Neutrophil (primary cell): ENCODE measurements around the gene MEGF6.

Experiments
- H3K27ac ChIP-seq: fragments of 200-600 bp; sonication (generic); 2 replicates; pipeline ENCODE4 v1.5.1; 2016; ENCODE audit warnings: mild to moderate bottlenecking, moderate library complexity
- H3K27me3 ChIP-seq: fragments of 200-600 bp; sonication (generic); 2 replicates; pipeline ENCODE4 v1.6.0; 2016; ENCODE audit warnings: mild to moderate bottlenecking
- H3K36me3 ChIP-seq: fragments of 200-600 bp; sonication (generic); 2 replicates; pipeline ENCODE4 v1.5.1; 2017
- H3K4me1 ChIP-seq, 2 experiments: fragments of 200-600 bp in 1 of 2; sonication (generic) in 1 of 2; 1 replicate in 1 of 2; 2 replicates in 1 of 2; pipeline versions ENCODE4 v1.5.1 to v1.6.1; 2013 to 2016; ENCODE audit warnings: low read depth in 1 of 2, low read length in 1 of 2, mild to moderate bottlenecking in 1 of 2, moderate library complexity in 1 of 2; ENCODE audit not compliant: control insufficient read depth in 1 of 2, insufficient read depth in 1 of 2
- H3K4me3 ChIP-seq, 2 experiments: fragments of 200-600 bp in 1 of 2; sonication (generic) in 1 of 2; 1 replicate in 1 of 2; 2 replicates in 1 of 2; pipeline ENCODE4 v1.5.1; 2013 to 2016; ENCODE audit warnings: low read depth in 1 of 2, low read length in 1 of 2, mild to moderate bottlenecking in 1 of 2, moderate library complexity in 1 of 2
- H3K9me3 ChIP-seq: fragments of 200-600 bp; sonication (generic); 2 replicates; pipeline ENCODE4 v1.5.1; 2016
- TF ChIP-seq, protein P1 (sequence below): fragments of 200-600 bp; sonication (generic); IDR thresholded peaks from 2 replicates; pipeline ENCODE4 v1.5.1; 2016; ENCODE audit warnings: antibody characterized with exemption

The MEGF6 gene

DNA sequence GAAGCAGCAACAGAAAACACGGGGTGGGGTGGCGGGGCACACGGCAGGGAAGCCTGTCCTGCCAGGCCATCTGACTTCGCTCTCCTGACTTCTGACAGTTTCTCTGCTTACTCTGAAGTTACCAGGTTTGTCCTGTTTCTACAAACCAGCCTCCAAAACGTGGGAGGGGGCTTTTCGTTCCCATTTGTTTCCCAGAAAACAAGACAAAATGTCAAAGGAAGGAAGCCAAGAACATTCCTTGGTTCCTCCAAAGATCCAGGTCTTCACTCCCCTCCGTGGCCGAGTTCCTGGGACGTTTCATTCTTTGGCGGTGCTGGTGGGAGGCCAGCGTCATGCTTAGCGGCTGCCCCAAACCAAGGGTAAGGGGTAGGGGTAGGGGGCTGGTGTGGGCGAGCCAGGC lies 49.6 kb downstream of the MEGF6 start:
- TF ChIP-seq, protein P1, sequence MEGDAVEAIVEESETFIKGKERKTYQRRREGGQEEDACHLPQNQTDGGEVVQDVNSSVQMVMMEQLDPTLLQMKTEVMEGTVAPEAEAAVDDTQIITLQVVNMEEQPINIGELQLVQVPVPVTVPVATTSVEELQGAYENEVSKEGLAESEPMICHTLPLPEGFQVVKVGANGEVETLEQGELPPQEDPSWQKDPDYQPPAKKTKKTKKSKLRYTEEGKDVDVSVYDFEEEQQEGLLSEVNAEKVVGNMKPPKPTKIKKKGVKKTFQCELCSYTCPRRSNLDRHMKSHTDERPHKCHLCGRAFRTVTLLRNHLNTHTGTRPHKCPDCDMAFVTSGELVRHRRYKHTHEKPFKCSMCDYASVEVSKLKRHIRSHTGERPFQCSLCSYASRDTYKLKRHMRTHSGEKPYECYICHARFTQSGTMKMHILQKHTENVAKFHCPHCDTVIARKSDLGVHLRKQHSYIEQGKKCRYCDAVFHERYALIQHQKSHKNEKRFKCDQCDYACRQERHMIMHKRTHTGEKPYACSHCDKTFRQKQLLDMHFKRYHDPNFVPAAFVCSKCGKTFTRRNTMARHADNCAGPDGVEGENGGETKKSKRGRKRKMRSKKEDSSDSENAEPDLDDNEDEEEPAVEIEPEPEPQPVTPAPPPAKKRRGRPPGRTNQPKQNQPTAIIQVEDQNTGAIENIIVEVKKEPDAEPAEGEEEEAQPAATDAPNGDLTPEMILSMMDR: no peak
- H3K27ac ChIP-seq: no peak overlapping the region

DNA sequence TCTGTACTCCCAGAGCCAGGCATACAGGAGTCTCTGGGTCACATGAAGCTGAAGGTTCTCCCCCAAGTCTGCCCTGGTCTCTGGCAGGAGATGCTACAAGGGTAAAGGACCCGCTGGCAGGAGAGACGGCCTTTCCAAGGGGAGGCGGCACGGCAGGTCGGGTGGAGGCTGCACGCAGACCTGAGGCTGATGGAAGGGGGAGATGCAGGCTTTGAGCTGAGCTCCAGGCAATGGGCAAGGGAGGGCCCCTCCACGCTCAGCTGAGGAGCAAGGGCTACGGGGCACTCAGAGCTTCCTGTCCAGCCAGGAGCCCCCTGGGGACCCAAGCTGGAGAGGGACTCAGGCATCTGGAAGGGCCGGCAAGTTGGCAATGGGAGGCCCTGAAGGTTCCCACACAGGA lies 50.3 kb downstream of the MEGF6 start:
- H3K27me3 ChIP-seq: no peaks in the 10 kb centered on the region

More for the DNA sequence above, 49.6 kb downstream of the MEGF6 start:
- no peaks in the 10 kb centered on the region for H3K27me3 ChIP-seq
- H3K9me3 ChIP-seq: no peaks in the 10 kb centered on the region
- H3K4me3 ChIP-seq: no peak overlapping the region
- no peaks in the 10 kb centered on the region for H3K36me3 ChIP-seq
- no peaks in the 10 kb centered on the region for H3K4me1 ChIP-seq

DNA sequence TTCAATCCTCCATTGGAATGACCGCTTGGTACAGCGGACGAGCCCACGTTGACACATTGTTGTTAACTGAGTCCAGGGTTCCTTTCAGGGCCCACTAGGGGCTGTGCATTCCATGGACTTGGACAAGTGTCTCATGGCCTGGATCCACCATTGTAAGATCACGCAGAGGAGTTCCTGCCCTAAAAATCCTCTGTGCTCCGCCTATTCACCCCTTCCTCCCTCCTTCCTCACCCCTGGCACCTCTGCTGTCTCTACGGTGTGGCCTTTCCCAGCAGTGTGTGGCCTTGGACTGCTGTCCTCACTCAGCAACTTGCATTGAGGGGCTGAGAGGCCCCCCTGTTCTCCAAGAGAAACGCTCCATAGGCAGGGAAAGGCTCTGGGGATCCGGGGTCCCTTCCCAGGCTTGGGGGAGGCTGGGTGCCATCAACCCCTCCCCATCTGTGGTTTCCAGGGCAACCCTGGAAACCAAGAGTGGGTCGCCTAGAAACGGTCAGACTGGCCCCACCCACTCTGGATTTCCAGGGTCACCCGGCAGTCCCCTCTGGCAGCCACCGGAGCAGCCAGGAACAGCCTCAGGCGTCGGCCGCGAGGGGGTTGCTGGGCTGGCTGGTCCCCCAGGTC lies 50.9 kb downstream of the MEGF6 start:
- no peaks in the 10 kb centered on the region for H3K36me3 ChIP-seq
- no peaks in the 10 kb centered on the region for H3K9me3 ChIP-seq
- no peaks in the 10 kb centered on the region for H3K4me1 ChIP-seq
- H3K4me3 ChIP-seq: no peak overlapping the region
- TF ChIP-seq, protein P1: no peak
- H3K27ac ChIP-seq: no peak overlapping the region
- H3K27me3 ChIP-seq: no peaks in the 10 kb centered on the region

More for the DNA sequence above, 50.3 kb downstream of the MEGF6 start:
- Histone ChIP-seq H3K27ac (no peak overlapping the region), H3K4me1 (no peaks in the 10 kb centered on the region), H3K9me3 (no peaks in the 10 kb centered on the region), H3K36me3 (no peaks in the 10 kb centered on the region), H3K4me3 (no peak overlapping the region)
- TF ChIP-seq, protein P1: no peak

DNA sequence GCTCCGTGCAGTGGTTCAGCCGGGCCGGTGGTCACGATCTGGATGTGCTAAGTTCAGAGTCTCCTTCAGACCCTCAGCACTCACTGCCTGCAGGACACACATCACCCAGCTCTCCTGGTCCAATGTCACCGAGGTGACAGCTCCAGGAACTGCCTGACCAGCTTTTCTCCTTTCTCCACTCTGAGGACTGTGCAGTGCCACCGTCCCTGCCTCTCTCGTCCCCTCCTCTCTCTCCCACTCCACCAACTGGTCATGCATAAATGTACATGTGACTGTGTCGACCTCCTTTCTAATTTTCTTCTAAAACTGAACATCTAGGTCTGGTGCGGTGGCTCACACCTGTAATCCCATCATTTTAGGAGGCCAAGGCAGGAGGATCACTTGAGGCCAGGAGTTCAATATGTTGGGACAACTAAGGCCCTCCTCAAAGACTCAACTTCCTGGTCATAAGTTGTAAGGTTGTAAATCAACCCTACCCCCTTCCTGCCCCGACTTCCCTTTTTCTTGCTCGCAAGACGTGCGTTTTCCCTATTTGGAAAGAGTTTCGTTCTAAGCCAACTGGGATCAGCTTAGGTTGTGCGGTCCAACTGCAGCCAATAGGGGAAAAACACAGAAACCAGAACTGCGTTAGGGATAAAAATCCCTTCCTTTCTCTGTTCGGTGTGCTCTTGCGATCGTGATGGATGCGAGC lies 53.1 kb downstream of the MEGF6 start:
- H3K4me3 ChIP-seq: no peak overlapping the region
- H3K27me3 ChIP-seq: no peaks in the 10 kb centered on the region
- H3K27ac ChIP-seq: no peak overlapping the region
- H3K9me3 ChIP-seq: no peaks in the 10 kb centered on the region
- TF ChIP-seq, protein P1: no peak
- H3K36me3 ChIP-seq: no peaks in the 10 kb centered on the region
- H3K4me1 ChIP-seq: no peaks in the 10 kb centered on the region

DNA sequence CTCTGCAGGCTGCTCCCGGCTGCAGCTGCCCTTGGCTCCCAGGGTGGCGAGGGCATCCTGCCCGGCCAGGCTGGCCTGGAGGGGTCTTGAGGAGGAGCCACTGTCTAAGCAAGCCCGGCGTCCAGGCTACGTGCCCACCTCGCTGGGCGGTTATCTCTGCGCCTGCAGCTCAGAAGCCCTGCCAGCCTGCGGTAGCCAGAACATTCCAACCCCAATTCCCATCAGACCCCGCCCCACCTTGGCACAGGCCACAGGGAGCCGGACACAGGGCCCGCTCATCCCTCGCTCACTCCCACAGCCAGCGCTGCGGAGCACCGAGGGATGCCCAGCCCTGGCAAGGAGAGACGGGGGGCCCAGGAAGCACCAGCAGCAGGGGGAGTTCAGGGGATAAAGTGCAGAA lies 53.9 kb downstream of the MEGF6 start:
- no peaks in the 10 kb centered on the region for H3K9me3 ChIP-seq
- H3K27ac ChIP-seq: no peak overlapping the region
- no peaks in the 10 kb centered on the region for H3K27me3 ChIP-seq
- no peak overlapping the region for H3K4me3 ChIP-seq
- TF ChIP-seq, protein P1: no peak
- no peaks in the 10 kb centered on the region for H3K4me1 ChIP-seq
- no peaks in the 10 kb centered on the region for H3K36me3 ChIP-seq
